22Rv1 (cell line): ENCODE measurements around the gene ARHGAP27.

ENCODE experiments used
- H3K27ac ChIP-seq: fragments of 450-650 bp; 2 replicates; pipeline ENCODE4 v1.5.1; 2017
- CTCF ChIP-seq: fragments of 450-650 bp; IDR thresholded peaks from 2 replicates; pipeline ENCODE4 v1.5.1; 2017; ENCODE audit warnings: mild to moderate bottlenecking
- ZFX ChIP-seq: fragments of 450-650 bp; IDR thresholded peaks from 2 replicates; pipeline ENCODE4 v1.6.1; 2017; ENCODE audit warnings: antibody characterized with exemption, borderline replicate concordance

ARHGAP27 gene

GRCh38 chr17:45394091-45394490 is 38.6 kb downstream of the ARHGAP27 start:
- H3K27ac ChIP-seq, result no peak overlapping the region
- TF ChIP-seq CTCF (no peak), ZFX (no peak)

GRCh38 chr17:45393411-45393810 is 39.3 kb downstream of the ARHGAP27 start:
- H3K27ac ChIP-seq, result no peak overlapping the region
- TF ChIP-seq CTCF (no peak), ZFX (no peak)

GRCh38 chr17:45391918-45392317 is 40.8 kb downstream of the ARHGAP27 start:
- TF ChIP-seq CTCF, result no peak
- no peak for TF ChIP-seq ZFX
- no peak overlapping the region for H3K27ac ChIP-seq

GRCh38 chr17:45391291-45391690 is 41.4 kb downstream of the ARHGAP27 start:
- TF ChIP-seq ZFX (no peak), CTCF (no peak)
- H3K27ac ChIP-seq, result no peak overlapping the region

GRCh38 chr17:45389354-45389753 is 43.3 kb downstream of the ARHGAP27 start:
- H3K27ac ChIP-seq, result no peak overlapping the region
- no peak for TF ChIP-seq CTCF
- no peak for TF ChIP-seq ZFX

GRCh38 chr17:45388604-45389325 is 43.9 kb downstream of the ARHGAP27 start:
- TF ChIP-seq ZFX, result no peak
- TF ChIP-seq CTCF, result no peak
- H3K27ac ChIP-seq, result no peak overlapping the region

- TF ChIP-seq CTCF, result no peak
- TF ChIP-seq ZFX, result no peak
Observed at GRCh38 chr17:45387739-45388138, 44.9 kb downstream of the ARHGAP27 start.

More at GRCh38 chr17:45387739-45388138, 44.9 kb downstream of the ARHGAP27 start:
- no peak overlapping the region for H3K27ac ChIP-seq
